Measurements from ENCODE around the gene EFNA5.

- no peak for TF ChIP-seq GATA2 (IDR thresholded peaks at IDR 0.05; ENCODE audit: low read depth, low read length)
- TF ChIP-seq GATA3 (IDR thresholded peaks at IDR 0.05; ENCODE audit: low read depth, low read length) = no peak
Observed at GRCh38 chr5:107687937-107688336, 17.2 kb upstream of the EFNA5 start.

Data from SH-SY5Y (cell line).